Hypothalamus (tissue), 51 donors: Measurements from ENCODE around the gene CAMK1D.
A peak's percentile ranks its signal among the peaks of the same experiment; 100 is the strongest.
"Not testable (repeated sequence)": the region's sequence is repeated elsewhere in the genome, so short reads cannot be mapped to it uniquely, and the experiment has no call there.

Experiments
- DNase-seq, 51 donors: peaks; one replicate each; lab custom pipeline; 2025; lab: John Stamatoyannopoulos, UW

The CAMK1D gene

DNA sequence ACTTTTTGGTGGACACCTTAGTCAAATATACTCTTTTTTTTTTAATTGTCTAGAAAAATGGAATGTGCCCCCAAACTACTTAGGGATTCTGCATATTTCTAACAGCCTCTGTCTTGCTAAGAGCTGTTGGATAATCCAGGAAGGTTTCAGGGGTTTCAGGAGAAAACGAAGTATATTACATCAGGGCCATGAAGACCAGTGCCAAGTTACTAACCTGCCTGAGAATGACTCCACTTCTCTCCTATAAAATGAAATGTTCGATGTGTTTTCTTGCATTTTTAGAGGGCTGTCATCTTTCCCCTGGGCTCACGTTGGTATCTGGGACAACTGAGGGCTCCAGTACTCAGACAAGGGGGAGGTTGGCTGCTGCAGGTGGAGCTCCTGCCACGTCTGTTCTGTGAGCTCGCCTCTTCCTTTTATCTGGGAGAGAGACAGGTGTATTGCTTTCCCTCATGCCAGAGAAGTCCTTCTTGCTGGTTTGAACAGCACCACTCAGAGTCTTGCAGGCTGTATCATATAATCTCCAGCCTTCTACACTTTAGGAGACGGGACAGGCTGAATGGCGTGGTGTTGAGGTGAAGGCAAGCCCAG lies 71.3 kb downstream of the CAMK1D start:
- DNase-seq: no peak

DNA sequence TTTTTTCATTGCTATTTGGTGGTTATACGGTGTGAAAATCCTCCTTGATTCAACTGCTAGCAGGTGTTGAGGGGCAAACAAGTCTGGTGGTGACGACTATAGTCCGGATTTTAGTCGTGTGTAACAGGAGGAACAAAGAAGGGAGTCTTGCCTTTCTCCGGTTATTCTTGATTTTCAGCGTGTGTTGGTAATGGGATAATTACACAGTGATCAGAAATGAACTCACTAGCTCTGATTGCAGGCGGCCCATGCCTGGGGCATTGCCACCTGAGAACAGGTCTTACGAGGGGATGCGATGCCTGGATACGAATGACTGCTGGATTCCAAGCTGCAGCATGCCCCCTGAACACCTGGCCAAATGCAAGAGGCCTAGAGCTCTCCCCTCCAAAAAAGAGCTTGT lies 72.8 kb downstream of the CAMK1D start:
- no peak for DNase-seq

DNA sequence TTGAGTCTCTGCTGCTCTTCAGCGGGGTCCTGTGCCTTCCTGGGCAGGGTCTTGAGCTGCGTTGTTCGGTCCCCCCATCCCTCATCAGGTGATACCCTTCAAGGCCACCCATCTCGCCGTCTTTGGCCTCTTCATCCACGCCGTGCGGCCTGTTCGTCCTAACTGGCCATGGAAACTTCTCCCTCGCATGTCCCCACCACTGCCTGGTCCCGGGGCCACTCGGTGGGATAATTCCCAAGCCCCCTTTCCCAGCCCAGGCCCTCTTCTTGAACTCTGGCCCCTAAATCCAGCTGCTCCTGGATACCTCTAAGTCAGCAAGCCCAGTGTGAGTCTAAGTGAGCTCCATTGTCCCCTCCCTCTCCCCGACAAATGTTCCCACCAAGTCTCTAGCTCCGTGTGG lies 74.5 kb downstream of the CAMK1D start:
- DNase-seq: no peak

DNA sequence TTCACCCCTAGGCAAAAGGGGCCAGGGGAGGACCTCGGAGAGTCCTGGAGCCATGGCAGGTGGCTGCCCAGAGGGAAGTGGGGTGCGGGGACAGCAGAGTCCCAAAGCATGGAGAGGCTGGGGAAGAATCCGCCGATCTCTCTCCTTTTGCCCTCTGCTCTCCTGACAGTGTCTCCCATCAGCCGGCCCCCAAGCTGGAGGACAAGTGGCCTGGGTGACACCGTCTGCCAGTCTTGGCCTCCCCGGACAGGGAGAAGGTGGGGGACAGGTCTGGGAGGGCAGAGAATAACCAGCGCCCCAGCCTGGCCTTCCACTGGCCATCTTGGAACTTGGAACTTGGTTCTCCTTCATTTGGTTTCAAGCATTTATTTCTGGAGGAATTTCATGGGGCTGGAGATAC lies 77.9 kb downstream of the CAMK1D start:
- DNase-seq: no peak

DNA sequence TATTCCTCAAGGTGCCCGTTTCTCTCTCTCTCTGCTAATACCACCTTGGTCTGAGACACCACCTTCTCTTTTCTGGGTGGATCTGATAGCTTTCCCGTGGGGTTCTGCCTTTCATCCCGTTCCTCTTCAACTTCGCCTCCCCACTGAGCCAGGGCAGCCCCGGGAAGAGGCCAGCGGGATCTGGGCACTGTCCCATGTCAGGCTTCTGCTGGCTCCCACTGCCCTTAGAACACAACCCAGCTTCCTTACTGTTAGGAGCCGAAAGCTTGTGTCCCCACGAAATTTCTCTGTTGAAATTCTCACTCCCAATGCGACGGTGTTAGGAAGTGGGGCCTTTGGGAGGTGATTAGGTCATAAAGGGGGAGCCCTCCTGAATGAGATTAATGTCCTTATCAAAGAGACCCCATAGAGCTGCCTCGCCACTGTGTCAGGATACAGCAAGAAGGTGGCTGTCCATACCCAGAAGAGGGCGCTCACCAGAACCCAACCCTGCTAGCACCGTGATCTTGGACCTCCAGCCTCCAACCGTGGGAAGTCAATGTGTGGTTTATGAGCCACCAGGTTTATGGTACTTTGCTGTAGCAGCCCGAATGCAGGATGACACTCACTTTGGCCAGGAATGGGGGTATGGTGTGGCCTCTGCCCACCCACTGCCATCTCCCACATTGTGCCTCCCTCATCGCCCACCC lies 79.2 kb downstream of the CAMK1D start:
- DNase-seq: no peak

DNA sequence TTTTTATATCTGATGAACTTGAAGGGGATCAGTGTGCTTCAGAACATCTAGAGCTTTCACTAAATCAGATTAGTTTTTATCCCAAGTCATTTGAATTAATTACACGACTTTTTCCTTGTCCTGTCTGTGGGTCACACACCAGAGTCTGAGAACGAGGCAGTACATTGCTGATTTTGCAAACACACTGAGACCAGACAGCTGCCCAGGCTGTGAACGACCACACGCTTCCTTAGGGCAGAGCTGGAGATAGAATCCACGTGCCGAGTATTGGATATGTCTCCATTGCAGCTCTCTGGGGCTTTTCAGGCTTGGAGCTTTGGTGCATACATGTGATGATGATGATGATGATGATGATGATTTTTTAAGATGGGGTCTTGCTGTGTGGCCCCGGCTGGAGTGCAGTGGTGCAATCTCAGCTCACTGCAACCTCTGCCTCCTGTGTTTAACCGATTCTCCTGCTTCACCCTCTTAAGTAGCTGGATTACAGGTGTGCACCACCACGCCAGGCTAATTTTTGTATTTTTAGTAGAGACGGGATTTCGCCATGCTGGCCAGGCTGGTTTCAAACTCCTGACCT lies 81.1 kb downstream of the CAMK1D start:
- DNase-seq: no peak

DNA sequence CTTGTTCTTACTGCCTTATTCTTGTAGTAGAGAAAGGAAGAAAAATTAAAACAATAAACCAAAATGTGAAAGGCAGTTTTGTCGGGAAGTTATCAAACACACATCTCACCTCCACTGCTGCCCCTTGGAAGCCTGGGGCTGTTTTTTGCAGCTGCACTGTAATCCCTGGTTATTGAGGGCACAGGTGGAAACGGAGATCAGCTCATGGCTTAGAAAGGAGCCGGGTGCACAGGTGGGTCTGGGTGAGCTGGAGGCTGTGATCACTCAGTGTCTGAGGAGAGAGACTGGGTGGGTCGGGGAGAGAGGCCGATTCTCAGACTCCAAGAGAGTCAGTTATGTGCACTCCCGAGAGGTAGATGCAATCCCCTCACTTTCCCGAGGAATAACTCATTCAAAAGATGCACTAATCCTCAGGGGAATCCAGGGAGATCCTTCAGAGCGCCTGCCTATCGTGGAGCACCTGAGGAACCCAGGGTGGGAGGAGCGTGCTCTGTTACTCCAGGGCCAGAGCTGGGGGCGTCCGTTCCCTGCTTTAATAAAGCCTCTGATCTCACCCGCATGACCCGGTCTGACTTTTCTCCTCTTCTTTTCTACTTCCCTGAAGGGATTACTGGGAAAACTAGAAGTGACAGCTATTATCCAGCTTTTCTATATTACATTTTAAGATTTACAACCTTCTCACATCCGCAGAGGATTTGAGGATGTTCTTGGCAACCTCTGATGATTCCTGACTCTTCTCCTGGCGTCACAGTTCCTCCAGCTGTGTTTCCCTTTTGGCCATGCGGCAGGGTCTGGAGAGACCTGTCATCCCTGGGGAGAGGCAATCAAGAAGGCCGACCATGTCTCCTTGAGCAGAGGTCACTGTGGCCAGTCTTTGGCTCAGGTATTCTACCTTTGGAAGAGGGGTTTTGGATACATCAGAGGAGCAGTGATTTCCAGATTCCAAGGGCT lies 82.1 kb downstream of the CAMK1D start:
- no peak for DNase-seq

DNA sequence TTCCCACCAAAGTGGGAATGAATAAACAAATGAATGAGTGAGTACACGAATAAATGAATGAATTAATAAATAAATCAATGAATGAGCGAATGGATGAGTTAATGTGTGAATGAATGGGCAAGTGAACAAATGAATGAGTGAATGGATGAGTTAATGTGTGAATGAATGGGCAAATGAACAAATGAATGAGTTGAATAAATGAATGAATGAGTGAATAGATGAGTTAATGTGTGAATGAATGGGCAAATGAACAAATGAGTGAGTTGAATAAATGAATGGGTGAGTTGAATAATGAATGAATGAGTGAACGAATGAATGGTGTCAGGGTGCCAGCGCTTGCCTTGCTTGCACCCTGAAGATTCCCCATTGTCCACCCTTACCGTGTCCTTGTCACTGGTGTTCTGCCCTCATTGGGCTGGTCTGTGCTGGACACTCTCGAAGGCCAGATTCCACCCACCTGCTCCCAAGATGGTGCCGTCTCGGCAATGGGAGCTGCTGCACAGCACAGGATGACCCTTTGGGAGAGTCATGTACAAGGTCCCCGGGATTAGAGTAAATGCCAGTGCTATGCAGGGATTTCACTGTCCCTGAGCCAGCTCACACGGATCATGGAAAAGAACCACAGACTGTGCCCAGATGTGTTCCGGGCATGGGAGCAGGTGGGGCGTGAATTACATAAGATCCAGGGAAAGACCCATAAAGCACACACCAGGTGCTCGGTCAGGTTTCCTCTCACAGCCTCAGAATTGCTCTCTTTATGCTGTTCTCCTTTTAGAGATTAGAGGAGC lies 83.2 kb downstream of the CAMK1D start:
- DNase-seq: no peak

DNA sequence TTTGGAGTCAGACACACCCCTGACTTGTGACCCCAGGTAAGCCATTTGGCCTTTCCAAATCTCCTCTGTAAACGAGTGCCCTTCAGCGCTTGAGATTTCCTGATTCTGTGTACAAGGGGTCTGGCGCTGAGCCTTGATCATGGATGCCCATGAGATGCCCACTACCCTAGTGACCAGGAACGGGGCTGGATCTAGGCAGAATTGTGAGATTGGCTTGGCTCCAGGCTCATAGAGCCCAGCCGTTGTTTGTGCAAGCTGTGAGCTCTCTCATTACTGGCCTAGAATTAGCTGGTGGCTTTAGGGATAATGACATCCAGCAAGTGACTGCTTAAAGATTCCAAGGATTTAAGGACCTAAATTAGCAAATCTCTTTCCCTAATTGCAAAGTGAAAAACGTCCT lies 84.9 kb downstream of the CAMK1D start:
- DNase-seq: no peak

DNA sequence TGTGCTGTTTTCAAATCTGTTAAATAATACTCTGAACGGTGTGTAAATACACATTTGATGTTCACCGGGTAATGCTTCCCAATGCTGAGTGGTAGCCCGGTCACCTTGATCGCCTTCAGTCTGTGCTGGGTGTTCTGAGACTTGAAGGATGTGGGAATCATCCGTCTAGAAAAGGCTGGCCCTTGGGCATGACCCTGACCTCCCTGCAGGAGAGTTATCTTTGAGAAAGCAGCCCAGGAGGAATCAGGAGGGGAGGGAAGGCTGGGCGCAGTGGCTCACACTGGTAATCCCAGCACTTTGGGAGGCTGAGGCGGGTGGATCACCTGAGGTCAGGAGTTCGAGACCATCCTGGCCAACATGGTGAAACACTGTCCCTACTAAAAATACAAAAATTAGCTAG lies 85.3 kb downstream of the CAMK1D start:
- not testable (repeated sequence) for DNase-seq

DNA sequence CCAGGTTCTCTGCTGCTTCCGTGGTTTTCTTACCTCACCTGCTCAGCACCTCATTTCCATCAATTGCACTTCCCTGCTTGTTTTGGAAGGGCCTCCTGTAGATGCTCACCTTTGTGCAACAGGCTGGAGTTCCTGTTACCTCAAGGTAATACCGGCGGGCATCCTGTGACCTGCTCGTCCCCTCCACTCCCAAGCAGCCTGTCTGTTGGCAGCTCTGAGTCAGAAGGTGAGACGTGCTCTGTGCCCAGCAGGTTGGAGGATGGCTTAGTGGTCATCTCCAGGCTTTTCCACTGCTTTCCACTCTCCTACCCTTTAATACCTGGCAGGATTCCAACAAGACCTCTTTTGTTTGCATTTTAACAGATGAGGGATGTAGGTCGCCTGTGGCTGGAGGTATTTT lies 86.0 kb downstream of the CAMK1D start:
- no peak for DNase-seq

DNA sequence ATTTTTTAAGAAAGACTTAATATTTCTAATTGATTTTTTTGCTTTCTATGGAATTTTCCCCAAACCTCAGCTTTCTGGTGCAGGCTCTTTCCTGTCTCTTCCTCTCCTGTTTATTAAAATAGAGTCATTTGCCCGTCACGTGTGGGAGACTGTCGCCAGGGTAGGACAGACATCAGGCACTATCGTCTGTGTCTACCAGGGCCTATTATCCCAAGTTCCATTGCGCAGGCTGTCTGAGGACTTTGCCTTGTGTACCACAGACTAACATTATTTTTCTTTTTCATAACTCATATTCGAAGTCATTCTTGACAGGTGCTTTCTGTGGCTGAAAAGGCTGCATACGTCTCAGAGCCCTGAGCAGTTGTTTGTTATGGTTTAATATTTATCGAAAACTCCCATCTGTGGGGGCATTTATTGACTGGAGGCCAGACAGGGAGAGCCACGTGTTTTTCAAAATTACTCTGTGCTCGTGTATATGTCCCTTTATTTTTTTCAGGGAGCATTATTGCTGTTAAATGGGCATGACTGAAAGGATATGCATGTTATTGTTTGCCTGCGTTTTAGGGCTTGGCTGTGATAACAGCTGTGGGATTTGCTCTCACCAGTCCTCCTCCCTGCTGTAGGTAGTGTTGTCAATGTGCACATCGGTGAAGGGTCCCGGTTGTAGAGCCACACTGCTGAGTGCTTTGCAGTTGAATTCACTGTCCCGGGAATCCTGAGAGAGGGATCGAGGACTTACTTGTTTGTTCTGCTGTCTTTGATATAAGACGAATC lies 89.8 kb downstream of the CAMK1D start:
- no peak for DNase-seq

DNA sequence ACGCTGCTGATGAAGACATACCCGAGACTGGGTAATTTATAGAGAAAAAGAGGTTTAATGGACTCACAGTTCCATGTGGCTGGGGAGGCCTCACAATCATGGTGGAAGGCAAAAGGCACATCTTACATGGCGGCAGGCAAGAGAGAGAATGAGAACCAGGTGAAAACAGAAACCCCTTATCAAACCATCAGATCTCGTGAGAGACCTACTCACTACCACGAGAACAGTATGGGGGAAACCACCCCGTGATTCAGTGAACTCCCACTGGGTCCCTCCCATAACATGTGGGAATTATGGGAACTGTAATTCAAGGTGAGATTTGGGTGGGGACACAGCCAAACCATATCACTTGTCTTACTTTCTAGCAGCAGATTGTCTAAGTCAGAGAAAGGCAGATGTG lies 90.4 kb downstream of the CAMK1D start:
- DNase-seq: not testable (repeated sequence)

DNA sequence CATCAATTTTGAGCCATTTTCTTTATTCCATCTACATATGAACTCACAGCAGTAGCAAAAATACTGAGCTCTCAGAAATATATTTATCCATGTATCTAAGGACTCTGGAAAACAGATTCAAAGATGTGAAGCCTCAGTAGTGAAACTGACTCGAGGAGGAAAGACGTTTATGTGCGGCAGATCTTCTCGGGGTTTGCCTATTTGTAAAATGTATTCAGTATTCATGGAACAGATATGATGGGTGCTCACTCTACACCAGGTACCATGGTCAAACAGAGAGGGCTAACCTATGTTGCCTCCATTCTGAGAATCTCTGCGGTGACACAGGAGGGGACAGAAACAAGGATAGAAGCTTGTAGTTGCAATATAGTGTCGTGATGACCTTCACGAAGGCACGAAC lies 93.7 kb downstream of the CAMK1D start:
- DNase-seq: no peak

DNA sequence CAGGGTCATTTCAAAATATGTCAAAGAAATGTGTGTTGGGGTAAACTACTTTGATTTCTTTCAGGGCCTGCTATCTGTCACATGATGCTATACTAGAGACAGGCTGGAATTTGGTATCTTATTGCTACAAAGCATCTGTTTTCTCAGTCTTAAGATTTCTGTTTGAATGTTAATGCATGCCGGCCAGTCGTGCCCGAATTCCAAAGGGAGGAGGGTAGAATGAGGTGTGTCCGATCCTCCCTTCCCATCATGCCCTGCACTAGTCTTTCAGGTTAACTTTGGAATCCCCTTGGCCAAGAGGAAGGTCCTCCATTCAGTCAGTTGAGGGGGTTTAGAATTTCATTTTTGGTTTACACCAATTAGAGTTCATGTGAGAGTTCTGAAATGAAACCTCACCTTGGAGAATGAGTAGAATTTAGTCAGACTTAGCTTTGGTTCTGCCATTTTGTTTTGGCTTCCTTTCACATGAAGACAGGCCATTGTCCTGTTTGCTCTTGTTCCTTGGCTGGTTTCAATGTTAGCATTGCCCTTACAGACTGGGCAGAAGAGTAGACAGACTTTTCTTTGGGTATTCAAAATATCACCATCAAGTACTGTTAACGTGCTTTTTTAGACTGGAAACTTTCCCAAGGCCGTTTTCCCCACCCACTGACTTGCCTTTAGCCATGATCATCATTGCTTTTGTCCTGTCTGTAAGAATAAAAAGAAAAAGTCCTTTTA lies 95.8 kb downstream of the CAMK1D start:
- no peak for DNase-seq

DNA sequence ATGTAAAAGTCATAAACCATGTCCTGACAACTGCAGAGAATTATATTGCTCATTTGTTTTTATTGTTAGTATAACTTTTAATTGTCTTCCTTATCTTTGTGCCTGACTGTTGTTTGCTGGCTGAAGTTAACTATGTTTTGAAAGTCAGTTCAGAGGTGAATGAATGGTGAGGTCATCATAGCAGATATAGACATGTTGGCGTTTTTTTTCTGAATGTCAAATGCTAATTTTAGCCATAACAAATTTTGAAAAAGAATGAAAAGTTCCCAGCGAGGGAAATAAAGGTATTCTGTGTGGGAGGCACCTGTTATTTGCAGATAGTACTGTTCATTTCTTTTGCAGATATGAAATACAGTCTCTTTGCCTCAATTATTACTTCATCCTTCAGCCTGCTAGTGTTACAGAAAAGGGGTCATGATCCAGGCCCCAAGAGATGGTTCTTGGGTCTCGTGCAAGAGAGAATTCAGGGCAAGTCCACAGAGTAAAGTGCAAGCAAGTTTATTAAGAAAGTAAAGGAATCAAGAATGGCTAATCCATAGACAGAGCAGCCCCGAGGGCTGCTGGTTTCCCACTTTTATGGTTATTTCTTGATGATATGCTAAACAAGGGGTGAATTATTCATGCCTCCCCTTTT lies 96.5 kb downstream of the CAMK1D start:
- DNase-seq: no peak

DNA sequence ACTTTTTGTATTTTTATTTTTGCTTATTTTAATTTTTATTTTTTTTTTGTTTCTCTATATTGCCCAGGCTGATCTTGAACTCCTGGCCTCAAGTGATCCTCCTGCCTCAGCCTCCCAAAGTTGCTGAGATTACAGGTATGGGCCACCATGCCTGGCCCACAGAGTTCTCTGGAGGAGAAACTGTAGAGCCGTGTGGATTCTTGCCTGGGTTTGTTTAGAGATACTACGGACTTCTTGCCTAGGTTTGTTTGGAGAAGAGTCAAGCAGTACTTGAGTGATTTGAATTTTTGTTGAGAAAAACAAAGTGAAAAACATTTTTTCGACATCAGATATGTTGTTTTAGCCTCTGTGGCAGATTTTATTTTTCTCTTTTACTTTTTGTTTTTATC lies 99.0 kb downstream of the CAMK1D start:
- no peak for DNase-seq

DNA sequence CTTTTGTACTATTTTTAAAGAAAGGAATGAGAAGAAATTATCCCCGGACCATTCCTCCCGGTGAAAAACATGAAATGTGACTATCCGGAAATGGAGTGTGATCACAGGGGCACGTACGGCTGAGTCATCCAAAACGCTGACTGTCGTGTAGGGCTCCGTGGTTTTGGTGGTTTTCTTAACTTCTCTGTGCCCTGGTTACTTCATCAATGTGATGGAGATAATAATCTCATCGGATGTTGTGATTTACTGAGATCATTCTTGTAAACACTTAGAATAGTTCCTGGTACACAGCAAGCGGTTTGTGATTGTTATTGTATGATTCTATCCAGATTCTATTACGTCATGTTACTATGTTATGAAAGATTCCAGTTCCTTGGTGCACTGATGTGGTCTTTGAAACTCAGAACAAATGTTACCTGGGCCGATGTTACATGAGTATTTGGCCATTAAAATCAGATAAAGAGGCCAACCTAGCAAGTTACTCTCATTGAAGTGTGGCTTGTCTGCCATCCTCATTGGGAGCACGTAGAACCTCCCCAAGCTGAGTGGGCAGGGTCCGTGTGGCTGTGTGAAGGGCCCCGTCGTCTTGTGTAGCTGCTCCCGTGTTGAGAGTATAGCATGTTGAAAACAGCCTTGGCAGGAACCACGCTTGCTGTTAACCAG lies 99.5 kb downstream of the CAMK1D start:
- DNase-seq: peak in 1 of 51 donors; percentile 4
